GM15510 (cell line): Measurements from ENCODE around the gene OSBPL5.

Experiments
- POLR2A ChIP-seq: IDR thresholded peaks from 3 replicates; pipeline ENCODE4 v1.6.1; 2011; ENCODE audit warnings: borderline replicate concordance; ENCODE audit not compliant: insufficient read length; ENCODE audit errors: extremely low read depth

Gene OSBPL5

GRCh38 chr11:3164138-3164551 is 965 bp downstream of the OSBPL5 start:
- no peak for TF ChIP-seq POLR2A

GRCh38 chr11:3163241-3163981 is 1.7 kb downstream of the OSBPL5 start:
- no peak for TF ChIP-seq POLR2A

- TF ChIP-seq POLR2A: no peak
Observed at GRCh38 chr11:3162410-3163240, 2.5 kb downstream of the OSBPL5 start.

GRCh38 chr11:3161720-3162409 is 3.2 kb downstream of the OSBPL5 start:
- TF ChIP-seq POLR2A: no peak

GRCh38 chr11:3161309-3161708 is 3.8 kb downstream of the OSBPL5 start:
- no peak for TF ChIP-seq POLR2A

- no peak for TF ChIP-seq POLR2A
Observed at GRCh38 chr11:3160252-3161031, 4.7 kb downstream of the OSBPL5 start.

- no peak for TF ChIP-seq POLR2A
Observed at GRCh38 chr11:3159296-3160190, 5.6 kb downstream of the OSBPL5 start.

GRCh38 chr11:3158821-3159220 is 6.3 kb downstream of the OSBPL5 start:
- no peak for TF ChIP-seq POLR2A

GRCh38 chr11:3158131-3158591 is 6.9 kb downstream of the OSBPL5 start:
- TF ChIP-seq POLR2A: no peak

- no peak for TF ChIP-seq POLR2A
Observed at GRCh38 chr11:3157381-3158130, 7.6 kb downstream of the OSBPL5 start.

- TF ChIP-seq POLR2A: no peak
Observed at GRCh38 chr11:3156661-3157311, 8.3 kb downstream of the OSBPL5 start.

GRCh38 chr11:3156282-3156660 is 8.8 kb downstream of the OSBPL5 start:
- TF ChIP-seq POLR2A: no peak
